ENCODE results near the gene APOB.

Gene APOB

GRCh38 chr2:21047141-21048009 is 3.5 kb upstream of the APOB start:
- peak; percentile 75 for DNase-seq

- DNase-seq, result no peak
Measured at GRCh38 chr2:21046506-21046905, 2.6 kb upstream of the APOB start.

- no peak for DNase-seq
Measured at GRCh38 chr2:21044694-21045371, 960 bp upstream of the APOB start.

DNA sequence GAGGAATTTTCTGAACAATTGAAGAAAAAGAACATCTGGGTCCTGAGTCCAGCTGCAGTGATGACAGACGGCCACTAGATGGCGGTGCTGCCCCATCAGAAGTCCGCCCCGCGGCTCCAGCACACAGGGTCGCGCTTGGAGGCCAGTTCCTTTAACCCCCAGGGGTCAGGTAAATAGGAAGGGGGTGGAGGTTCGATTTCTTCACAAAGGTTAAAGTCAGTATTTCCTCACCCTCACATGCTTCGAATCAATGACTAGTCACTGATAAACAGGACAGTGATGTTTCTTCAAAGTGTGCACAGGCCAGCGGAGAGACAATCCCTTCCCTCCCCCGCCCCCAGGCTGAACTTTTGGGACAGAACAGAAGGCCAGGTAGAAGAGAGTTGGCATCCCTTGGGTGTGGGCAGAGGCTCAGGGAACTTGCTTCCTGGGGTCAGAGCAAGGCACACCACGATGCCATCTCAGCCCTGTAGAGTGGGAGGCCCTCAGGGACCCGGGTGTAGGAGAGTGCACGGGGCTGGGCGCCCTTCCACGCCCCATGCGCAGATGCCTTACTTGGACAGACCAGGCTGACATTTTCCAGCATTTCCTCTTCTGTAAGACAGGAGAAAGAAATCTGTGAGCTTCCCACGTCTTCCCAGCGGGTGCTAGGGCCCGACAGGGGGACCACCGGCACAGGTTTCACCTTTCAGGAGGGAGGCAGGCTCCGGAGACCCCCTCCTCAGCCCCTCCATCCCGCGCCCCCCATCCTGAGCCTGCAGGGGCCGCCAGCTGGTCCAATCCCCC is 722 bp downstream of the APOB start:
- no peak for DNase-seq

DNA sequence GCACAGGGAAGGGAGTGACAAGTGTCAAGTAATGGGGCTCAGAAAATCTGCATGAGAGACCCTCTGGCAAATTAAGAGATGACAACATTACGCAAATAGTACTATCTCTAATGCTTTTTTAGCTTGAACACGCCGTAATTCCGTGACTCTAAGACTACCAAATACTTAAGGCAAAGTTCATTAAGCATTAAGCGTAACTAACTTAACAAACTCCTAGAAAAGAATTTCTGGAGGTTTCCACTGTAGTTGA is 1.2 kb downstream of the APOB start:
- no peak for DNase-seq

DNA sequence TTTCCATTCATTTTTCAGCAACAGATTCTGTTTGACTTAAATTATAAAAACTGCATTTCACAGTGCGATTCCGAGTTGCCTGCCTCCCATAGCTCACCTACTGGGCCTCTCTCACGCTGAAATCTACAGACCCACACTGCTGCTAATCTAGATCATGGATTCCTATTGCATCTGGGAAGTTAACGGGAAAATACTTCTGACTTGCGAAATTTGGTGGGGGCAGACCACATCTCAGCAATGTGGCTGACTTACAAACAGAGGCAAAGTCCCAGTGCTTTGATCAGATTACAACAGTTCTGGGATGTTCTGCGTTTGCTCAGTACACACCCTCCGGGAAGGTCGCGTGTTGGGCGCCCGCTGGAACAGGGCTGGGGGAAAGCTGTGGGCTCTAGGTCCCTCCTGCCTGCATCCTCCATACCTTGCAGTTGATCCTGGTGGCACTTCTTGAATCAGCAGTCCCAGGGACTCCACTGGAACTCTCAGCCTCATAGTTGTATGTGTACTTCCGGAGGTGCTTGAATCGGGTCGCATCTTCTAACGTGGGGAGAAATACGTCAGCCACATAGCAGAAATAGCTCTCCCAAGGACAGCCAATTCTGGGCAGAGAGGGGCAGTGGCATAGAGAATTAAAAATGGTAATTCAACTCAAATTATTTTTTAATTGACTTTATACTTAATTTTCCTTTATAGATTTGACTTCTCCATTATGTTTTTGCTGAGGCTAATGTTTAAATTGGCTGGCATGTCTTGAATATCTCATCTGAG is 1.7 kb downstream of the APOB start:
- DNase-seq, result no peak

DNA sequence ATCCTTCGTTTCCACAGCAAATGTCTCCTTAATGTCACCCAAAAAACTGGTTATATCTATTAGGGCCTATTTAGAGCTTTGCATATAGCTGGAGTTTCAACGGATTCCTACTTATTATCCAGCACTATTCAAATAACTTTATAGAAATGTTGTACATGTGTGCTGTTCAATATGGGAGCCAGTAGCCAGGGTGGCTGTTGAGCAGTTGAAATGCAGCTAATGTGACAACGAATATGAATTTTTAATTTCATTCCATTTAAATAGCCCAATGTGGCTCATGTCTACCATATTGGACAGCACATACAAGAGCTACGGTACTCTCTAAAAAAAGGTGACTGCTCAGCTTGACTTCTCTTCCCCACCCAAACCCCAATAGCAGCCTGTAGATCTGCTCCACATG is 2.4 kb downstream of the APOB start:
- DNase-seq, result no peak

DNA sequence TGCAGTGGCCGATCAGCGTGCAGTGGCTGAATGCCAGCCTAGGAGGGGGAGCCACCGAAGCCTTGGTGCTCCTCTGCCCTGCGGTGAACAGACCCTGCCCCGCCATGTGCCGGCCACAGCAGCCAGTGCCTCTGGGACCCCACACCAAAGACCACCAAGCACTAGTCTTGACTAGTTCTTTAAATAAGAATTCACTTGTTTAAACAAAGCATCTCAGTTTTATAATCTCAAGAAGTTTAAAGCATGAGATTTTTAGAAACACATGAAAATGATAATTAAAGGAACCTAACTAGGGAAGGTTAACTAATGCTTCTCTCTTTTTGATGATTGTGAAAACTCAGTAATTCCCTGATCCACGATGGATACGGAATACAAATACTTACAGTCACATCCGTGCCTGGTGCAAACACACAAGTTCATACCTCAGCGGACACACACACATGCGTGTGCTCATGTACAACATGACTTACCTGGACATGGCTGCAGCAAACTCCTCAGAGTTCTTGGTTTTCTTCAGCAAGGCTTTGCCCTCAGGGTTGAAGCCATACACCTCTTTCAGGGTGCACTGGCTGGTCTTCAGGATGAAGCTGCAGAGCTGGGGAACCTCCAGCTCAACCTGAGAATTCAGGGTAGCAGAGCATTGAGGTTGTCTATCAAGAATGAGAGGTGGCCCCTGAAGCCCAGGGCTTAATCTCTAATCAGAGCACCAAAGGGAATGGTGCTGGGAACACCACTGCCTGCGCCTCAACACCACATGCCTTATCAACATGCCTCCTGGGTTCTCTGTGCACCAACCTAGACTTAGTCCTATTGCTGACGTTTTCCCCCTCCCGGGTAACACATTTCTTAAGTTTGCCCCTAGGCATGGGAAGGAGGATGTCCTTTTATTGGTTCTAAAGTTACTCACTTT is 3.1 kb downstream of the APOB start:
- no peak for DNase-seq

- DNase-seq, result no peak
Measured at GRCh38 chr2:21039979-21040467, 3.9 kb downstream of the APOB start.

DNA sequence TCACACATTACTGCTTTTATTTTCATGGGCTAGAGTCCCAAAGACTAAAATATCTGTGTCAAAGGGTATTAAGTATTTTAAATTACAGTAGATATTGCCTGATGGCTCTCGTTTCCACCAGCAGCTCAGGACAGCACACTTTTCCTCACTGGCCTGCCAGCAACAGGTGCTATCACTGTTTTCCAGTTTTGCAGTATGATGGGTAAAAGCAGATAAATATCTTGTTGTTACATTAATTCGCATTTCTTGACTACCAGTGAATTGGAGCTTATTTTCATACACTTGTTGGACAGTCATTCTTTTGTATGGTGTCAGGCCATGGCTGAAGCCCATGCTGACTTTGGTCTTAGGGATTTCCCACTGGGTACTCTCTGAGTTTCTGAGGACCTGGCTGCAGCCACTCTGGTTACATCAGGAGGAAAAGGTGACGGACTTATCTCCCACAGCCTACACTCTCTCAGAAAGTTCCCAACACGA is 4.8 kb downstream of the APOB start:
- DNase-seq, result no peak

DNA sequence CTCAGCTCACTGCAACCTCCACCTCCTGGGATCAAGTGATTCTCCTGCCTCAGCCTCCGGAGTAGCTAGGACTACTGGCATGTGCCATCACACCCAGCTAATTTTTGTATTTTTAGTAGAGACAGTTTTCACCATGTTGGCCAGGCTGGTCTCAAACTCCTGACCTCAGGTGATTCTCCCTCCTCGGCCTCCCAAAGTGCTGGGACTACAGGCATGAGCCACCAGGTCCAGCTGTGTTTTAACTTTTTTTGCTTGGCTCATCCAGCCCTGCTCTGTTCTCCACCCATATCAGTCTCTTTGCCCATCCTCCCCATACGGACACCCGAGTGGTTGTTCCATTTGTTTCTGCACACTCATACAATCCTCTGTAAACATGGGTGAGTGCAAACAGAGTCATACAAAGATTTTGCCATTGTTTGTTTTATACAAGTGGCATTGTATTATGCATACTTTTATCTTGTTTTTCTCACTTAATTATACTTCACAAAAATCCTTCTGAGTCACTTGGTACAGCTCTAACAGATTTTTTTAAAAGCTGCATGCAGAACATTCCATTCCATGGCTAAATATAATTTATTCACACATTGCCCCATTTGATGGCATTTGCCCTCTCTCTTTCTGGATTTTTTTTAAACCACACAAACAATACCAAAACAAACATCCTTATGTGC is 5.3 kb downstream of the APOB start:
- no peak for DNase-seq

DNA sequence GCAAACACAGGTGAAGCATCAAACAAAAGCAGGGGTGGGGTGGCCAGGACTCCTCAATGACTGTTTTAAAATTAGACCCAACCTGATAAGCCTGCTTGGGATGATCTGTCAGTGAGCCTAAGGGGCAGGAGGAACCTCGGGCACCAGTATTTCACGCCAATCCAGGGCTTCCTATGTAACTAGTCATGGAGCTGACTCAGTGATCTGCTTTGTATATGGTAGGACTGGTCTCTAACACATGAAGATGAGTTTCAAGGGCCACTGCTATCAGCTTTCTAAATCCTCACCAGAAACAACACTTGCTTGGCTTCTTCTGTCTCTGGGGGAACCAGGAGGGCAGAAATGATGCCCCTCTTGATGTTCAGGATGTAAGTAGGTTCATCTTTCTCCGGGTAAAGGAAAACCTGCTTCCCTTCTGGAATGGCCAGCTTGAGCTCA is 6.2 kb downstream of the APOB start:
- DNase-seq, result no peak

- no peak for DNase-seq
Measured at GRCh38 chr2:21036708-21037670, 6.9 kb downstream of the APOB start.

- DNase-seq, result no peak
Measured at GRCh38 chr2:21035974-21036707, 7.7 kb downstream of the APOB start.

DNA sequence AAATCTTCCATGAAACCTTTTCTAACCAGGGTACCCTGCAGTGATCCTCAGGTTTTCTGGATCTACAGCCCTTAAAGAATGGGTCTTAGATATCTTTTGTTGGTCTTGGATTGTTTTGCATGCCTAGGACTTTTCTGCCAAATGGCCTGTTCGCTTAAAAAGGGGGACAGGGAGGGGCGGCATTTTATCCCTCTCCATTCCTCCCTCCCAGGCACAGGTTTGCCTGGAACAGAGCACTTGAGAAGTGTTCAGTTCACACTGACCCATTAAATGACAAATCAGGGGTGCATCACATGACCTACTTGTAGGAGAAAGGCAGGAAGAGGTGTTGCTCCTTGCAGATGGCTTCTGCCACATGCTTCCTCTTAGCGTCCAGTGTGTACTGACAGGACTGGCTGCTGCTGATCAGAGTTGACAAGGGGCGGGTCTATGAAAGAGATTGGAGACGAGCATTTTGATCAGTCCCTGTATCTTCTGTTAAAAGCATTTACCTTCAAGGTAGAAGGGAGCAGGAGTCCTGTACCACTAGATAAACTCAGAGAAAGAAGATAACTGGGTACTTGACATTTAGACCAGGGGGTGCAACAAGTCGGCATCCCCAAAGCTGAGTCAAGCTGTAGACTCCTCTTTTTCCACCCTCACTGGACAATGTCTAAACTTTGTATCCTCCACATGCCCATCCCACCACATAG is 8.4 kb downstream of the APOB start:
- no peak for DNase-seq

GRCh38 chr2:21034972-21035279 is 8.9 kb downstream of the APOB start:
- no peak for DNase-seq

DNA sequence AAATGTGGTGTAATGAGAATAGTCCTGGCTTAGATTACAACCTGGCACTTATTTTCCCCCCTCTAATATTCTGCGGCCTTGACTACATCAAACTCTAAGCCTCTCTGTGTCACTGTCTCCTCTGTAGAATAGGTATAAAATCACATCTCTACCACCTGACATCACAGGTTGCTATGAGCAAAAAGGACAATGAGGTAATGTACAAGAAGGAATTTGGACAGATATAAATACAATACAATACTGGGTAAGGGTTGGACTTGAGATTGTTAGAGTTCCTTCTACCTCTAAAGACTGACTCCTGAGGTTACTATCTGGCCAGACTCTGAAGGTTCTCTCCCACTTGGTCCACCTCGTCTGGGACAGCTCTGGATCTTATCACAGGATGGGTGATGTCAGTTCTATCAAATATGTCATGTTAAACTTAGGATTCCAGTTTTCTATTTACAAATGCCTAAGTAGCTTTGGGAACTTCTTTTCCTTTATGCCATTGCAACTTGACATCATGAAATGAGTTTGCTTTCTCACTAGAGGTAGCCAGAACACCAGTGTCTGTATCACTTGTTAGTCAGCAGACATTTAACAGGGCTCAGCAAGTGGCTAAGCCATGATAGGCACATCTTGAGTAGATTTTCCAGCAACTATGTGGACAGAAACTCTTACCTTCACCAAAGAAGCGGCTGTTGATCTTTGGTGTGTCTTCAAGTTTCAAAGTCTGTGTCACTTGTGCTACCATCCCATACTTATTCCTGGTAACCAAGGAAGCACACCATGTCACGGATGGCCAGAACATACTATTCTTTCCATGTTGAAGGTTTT is 9.5 kb downstream of the APOB start:
- no peak for DNase-seq
